SK-N-MC (cell line): ENCODE data around the gene UBAP1.
"Not testable (repeated sequence)": the region's sequence is repeated elsewhere in the genome, so short reads cannot be mapped to it uniquely, and the experiment has no call there.

Experiments used
- EZH2 ChIP-seq: fragments of 200-600 bp; sonication (generic); IDR thresholded peaks from one replicate; pipeline ENCODE4 v1.6.1; 2017; ENCODE audit warnings: antibody characterized with exemption
- POLR2AphosphoS5 ChIP-seq: IDR thresholded peaks from 2 replicates; pipeline ENCODE4 v1.6.1; 2012; ENCODE audit warnings: mild to moderate bottlenecking, low read depth, low read length, borderline replicate concordance

- TF ChIP-seq EZH2, POLR2AphosphoS5: not testable (repeated sequence)
Observed at GRCh38 chr9:34301064-34301463, 122.2 kb downstream of the UBAP1 start.
